ENCODE data around the gene ISOC1. TPM values are rescaled to one million over a fixed set of nuclear protein-coding genes. Genes with fewer than 3 reads are reported as not detected.

The ISOC1 gene
- total RNA-seq: 14.5 and 20.8 TPM in 2 replicates

DNA sequence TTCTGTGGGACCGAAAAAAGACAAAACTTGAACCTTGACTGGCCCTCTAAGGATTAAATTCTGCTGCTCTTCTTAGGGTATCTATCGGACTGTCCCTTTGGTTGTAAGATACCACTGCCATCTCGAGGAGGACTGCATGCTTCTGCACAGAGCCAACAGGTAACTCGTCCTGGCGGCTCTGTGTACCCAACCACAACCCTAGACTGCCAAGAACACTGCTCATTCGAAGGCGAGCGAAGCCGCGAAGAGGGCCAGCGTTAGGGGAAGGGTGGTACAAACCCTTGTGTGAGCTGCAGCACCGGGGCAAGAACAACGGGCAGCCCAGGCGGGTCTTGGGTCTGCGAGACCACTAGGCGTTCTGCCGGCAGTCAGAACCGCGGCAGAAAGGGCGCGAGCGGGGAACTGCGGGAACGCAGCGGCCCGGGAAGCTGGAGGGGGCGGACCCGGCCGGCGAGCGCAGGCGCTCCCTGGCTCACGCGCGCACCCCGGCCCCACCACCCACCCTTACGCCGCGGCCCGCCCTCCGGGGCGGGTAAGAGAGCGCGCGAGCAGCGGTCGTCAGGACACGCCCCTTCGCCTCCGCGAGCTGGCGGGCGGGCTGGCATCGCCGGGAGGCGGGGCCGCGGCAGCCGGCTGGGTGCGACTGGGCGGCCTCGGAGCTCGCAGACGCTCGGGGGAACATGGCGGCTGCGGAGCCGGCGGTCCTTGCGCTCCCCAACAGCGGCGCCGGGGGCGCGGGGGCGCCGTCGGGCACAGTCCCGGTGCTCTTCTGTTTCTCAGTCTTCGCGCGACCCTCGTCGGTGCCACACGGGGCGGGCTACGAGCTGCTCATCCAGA lies at the start of gene ISOC1:
Gene ISOC1 (plus strand): TSS at position 663 of the 837 bp plus-strand sequence. CDS start 18 bp downstream, at position 681.

Other genes with a start within 250 kb of the ISOC1 start
- gene SLC27A6, start 129.3 kb upstream of the ISOC1 start, total RNA-seq: 0.28 and 0.34 TPM in 2 replicates